SU-DHL-6 (cell line): ENCODE data around the gene PSPH.
"Not testable (repeated sequence)": the region's sequence is repeated elsewhere in the genome, so short reads cannot be mapped to it uniquely, and the experiment has no call there.

ENCODE experiments used
- H2AFZ ChIP-seq: fragments of 200-600 bp; sonication (generic); 2 replicates; pipeline ENCODE4 v1.6.1; 2014; ENCODE audit warnings: low read depth, mild to moderate bottlenecking, moderate library complexity, mixed read lengths, antibody characterized with exemption, low read length; ENCODE audit not compliant: severe bottlenecking
- H3F3A ChIP-seq: fragments of 200-600 bp; shearing (Covaris generic); 2 replicates; pipeline ENCODE4 v1.6.0; 2016; ENCODE audit warnings: antibody characterized with exemption, mild to moderate bottlenecking; ENCODE audit not compliant: insufficient read depth
- H3K27ac ChIP-seq: fragments of 200-600 bp; sonication (generic); 2 replicates; pipeline ENCODE4 v1.5.1; 2016; ENCODE audit warnings: low read depth, mild to moderate bottlenecking, low read length, moderate library complexity, mixed read lengths
- H3K27me3 ChIP-seq: fragments of 200-600 bp; sonication (generic), shearing (Covaris generic); 2 replicates; pipeline ENCODE4 v1.6.0; 2014; ENCODE audit warnings: mild to moderate bottlenecking, low read length
- H3K36me3 ChIP-seq: fragments of 200-600 bp; sonication (generic); 2 replicates; pipeline ENCODE4 v1.6.1; 2014; ENCODE audit warnings: mild to moderate bottlenecking, low read length, mixed read lengths
- H3K4me2 ChIP-seq: fragments of 300-600, 200-600 bp; shearing (Covaris generic), sonication (generic); 2 replicates; pipeline ENCODE4 v1.6.0; 2014; ENCODE audit warnings: low read length, low read depth, mild to moderate bottlenecking; ENCODE audit not compliant: poor library complexity, severe bottlenecking
- H3K4me3 ChIP-seq: fragments of 200-600 bp; sonication (generic); 2 replicates; pipeline ENCODE4 v1.5.1; 2014; ENCODE audit warnings: antibody characterized with exemption, low read length, mild to moderate bottlenecking, mixed read lengths; ENCODE audit not compliant: insufficient read depth, poor library complexity, severe bottlenecking
- H3K79me2 ChIP-seq: fragments of 200-600 bp; sonication (generic); 2 replicates; pipeline ENCODE4 v1.6.1; 2014; ENCODE audit warnings: mild to moderate bottlenecking, low read length, moderate library complexity; ENCODE audit not compliant: insufficient read depth
- H3K9ac ChIP-seq: fragments of 200-600 bp; sonication (generic); 2 replicates; pipeline ENCODE4 v1.7.0; 2014; ENCODE audit warnings: mild to moderate bottlenecking, low read length
- H3K9me2 ChIP-seq: fragments of 200-600 bp; sonication (generic); replicated peaks from 2 replicates; pipeline ENCODE4 v1.6.1; 2014; ENCODE audit warnings: low read length; ENCODE audit not compliant: insufficient read depth
- H3K9me3 ChIP-seq: fragments of 200-600 bp; sonication (generic); 2 replicates; pipeline ENCODE4 v1.6.1; 2014; ENCODE audit warnings: low read length, mixed read lengths; ENCODE audit not compliant: insufficient read depth
- H4K20me1 ChIP-seq: fragments of 200-600 bp; sonication (generic); 2 replicates; pipeline ENCODE4 v1.6.1; 2014; ENCODE audit warnings: low read depth, mild to moderate bottlenecking, antibody characterized with exemption, low read length, moderate library complexity, mixed read lengths
- CTCF ChIP-seq: fragments of 200-600 bp; sonication (generic); IDR thresholded peaks from one replicate; pipeline ENCODE4 v1.5.1; 2017; ENCODE audit warnings: antibody characterized with exemption, mild to moderate bottlenecking, low read length, moderate library complexity; ENCODE audit not compliant: insufficient read depth, poor library complexity, severe bottlenecking
- EZH2phosphoT487 ChIP-seq: fragments of 200-600 bp; sonication (generic), shearing (Covaris generic); conservative IDR thresholded peaks from 2 replicates; pipeline ENCODE4 v1.6.1; 2018; ENCODE audit warnings: mild to moderate bottlenecking, antibody characterized with exemption, low read length, moderate library complexity, mixed read lengths

Gene PSPH

GRCh38 chr7:56023500-56023899 is 27.7 kb downstream of the PSPH start:
- Histone ChIP-seq H3K27ac (no peak overlapping the region), H3F3A (no peaks in the 10 kb centered on the region), H3K9ac (no peak overlapping the region), H3K4me2 (no peak overlapping the region), H3K9me3 (no peaks in the 10 kb centered on the region), H3K4me3 (no peak overlapping the region), H3K27me3 (no peaks in the 10 kb centered on the region), H3K9me2 (no peaks in the 10 kb centered on the region), H4K20me1 (no peaks in the 10 kb centered on the region), H3K36me3 (peaks cover 9% of the 10 kb centered on the region; the same call in 1 of the 2 replicates), H3K79me2 (no peaks in the 10 kb centered on the region), H2AFZ (no peak overlapping the region)
- TF ChIP-seq CTCF (no peak), EZH2phosphoT487 (no peak)

- Histone ChIP-seq H3K79me2 (no peaks in the 10 kb centered on the region), H3K27me3 (no peaks in the 10 kb centered on the region), H4K20me1 (no peaks in the 10 kb centered on the region), H3K9ac (no peak overlapping the region), H3K9me3 (no peaks in the 10 kb centered on the region), H3K9me2 (no peaks in the 10 kb centered on the region), H3F3A (no peaks in the 10 kb centered on the region), H3K4me3 (no peak overlapping the region), H3K4me2 (no peak overlapping the region), H3K36me3 (peaks cover 17% of the 10 kb centered on the region; the same call in 1 of the 2 replicates), H3K27ac (no peak overlapping the region), H2AFZ (no peak overlapping the region)
- no peak for TF ChIP-seq CTCF
- no peak for TF ChIP-seq EZH2phosphoT487
These were observed 31.7 kb downstream of the PSPH start for GRCh38 chr7:56019501-56019900.

DNA sequence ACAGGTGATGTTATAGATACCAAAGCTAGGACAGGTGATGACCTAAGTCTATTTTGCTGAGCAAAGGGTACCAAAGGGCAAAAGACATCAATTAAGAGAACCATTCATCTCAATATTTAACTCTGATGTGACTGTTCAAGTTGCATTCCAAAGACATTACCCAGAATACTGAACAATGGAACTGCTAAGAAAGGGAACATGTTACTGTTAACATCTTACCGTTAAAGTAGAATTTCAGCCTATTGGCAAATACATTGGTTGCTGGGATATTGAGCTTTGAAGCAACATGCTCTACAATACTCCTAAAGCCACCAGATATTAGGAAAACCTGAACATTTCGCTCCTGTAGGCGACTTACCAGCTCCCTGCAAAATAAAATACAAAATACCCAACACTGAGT is 34.2 kb downstream of the PSPH start:
- not testable (repeated sequence) for H3K79me2 ChIP-seq, H3F3A ChIP-seq, H3K9me3 ChIP-seq, H3K9ac ChIP-seq, H3K27ac ChIP-seq, H2AFZ ChIP-seq, H4K20me1 ChIP-seq, H3K27me3 ChIP-seq, H3K4me2 ChIP-seq, H3K9me2 ChIP-seq, H3K4me3 ChIP-seq
- peaks cover 22% of the 10 kb centered on the region; the same call in 1 of the 2 replicates for H3K36me3 ChIP-seq

DNA sequence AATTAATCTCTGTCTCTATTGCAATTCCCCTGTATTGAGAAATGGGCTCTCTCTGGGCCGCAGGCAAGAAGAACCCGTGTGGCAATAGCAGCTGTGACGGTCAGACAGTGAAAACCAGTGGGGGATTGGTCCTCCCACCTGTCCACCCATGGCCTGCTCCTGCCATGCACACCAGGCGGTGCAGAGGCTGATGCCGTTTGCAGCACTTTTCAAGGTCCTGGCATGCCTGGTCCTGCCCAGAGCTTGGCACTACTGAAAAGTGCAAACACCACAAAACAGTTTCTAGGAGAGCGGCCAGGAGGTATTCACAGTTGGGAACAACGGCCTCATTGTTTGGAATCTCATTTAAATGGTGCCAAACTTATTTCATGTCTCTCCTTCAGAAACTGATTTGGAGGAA is 41.5 kb downstream of the PSPH start:
- TF ChIP-seq EZH2phosphoT487 (no peak), CTCF (no peak)

More for the DNA sequence above, 41.5 kb downstream of the PSPH start:
- H2AFZ ChIP-seq: no peak overlapping the region
- no peak overlapping the region for H3K4me3 ChIP-seq
- H3K36me3 ChIP-seq: peaks cover 5% of the 10 kb centered on the region; the same call in 1 of the 2 replicates
- no peaks in the 10 kb centered on the region for H3K9me3 ChIP-seq
- H4K20me1 ChIP-seq: no peaks in the 10 kb centered on the region
- H3K4me2 ChIP-seq: no peak overlapping the region
- no peaks in the 10 kb centered on the region for H3K79me2 ChIP-seq
- no peaks in the 10 kb centered on the region for H3F3A ChIP-seq
- no peaks in the 10 kb centered on the region for H3K9me2 ChIP-seq
- no peaks in the 10 kb centered on the region for H3K27me3 ChIP-seq
- no peak overlapping the region for H3K9ac ChIP-seq
- no peak overlapping the region for H3K27ac ChIP-seq
